H9 (cell line): ENCODE measurements around the gene JAG2. TPM values are rescaled to one million over a fixed set of nuclear protein-coding genes. Genes with fewer than 3 reads are reported as not detected.

Source experiments
- DNase-seq: peaks from one replicate; pipeline ENCODE4 v3.0.0-alpha.2; 2017
- H2AFZ ChIP-seq: one replicate; pipeline ENCODE4 v1.6.1; 2013; ENCODE audit warnings: mild to moderate bottlenecking, low read length, control low read depth, moderate library complexity
- H2AK5ac ChIP-seq: 2 replicates; pipeline ENCODE4 v1.6.1; 2013; ENCODE audit warnings: low read length, control low read depth, mixed read lengths; ENCODE audit not compliant: insufficient read length
- H2BK120ac ChIP-seq: one replicate; pipeline ENCODE4 v1.6.1; 2013; ENCODE audit warnings: low read depth, mild to moderate bottlenecking, low read length, control low read depth, inconsistent platforms; ENCODE audit not compliant: poor library complexity, severe bottlenecking
- H2BK12ac ChIP-seq: 2 replicates; pipeline ENCODE4 v1.6.1; 2013; ENCODE audit warnings: low read length, control low read depth, mixed read lengths, low read depth; ENCODE audit not compliant: insufficient read length
- H2BK15ac ChIP-seq: 2 replicates; pipeline ENCODE4 v1.6.1; 2013; ENCODE audit warnings: low read depth, low read length, control low read depth
- H2BK20ac ChIP-seq: one replicate; pipeline ENCODE4 v1.6.1; 2013; ENCODE audit warnings: low read depth, mild to moderate bottlenecking, low read length, control low read depth, inconsistent platforms; ENCODE audit not compliant: poor library complexity, severe bottlenecking
- H2BK5ac ChIP-seq: 2 replicates; pipeline ENCODE4 v1.6.1; 2013; ENCODE audit warnings: low read length, control low read depth, mixed read lengths; ENCODE audit not compliant: insufficient read length
- H3K14ac ChIP-seq: 2 replicates; pipeline ENCODE4 v1.6.1; 2013; ENCODE audit warnings: low read length, control low read depth; ENCODE audit not compliant: insufficient read depth
- H3K18ac ChIP-seq: 2 replicates; pipeline ENCODE4 v1.6.1; 2013; ENCODE audit warnings: low read depth, mild to moderate bottlenecking, mixed read lengths, low read length, control low read depth; ENCODE audit not compliant: insufficient read length
- H3K23ac ChIP-seq: 2 replicates; pipeline ENCODE4 v1.6.1; 2013; ENCODE audit warnings: low read length, control low read depth, mixed read lengths, low read depth; ENCODE audit not compliant: insufficient read length
- H3K23me2 ChIP-seq: 2 replicates; pipeline ENCODE4 v1.6.1; 2013; ENCODE audit warnings: low read depth, mild to moderate bottlenecking, mixed read lengths, low read length, control low read depth; ENCODE audit not compliant: insufficient read length, poor library complexity, severe bottlenecking
- H3K27ac ChIP-seq: 2 replicates; pipeline ENCODE4 v1.5.1; 2013; ENCODE audit warnings: low read length, control low read depth, mixed read lengths, low read depth; ENCODE audit not compliant: insufficient read length
- H3K27me3 ChIP-seq: 2 replicates; pipeline ENCODE4 v1.6.1; 2013; ENCODE audit warnings: low read length, control low read depth, inconsistent platforms; ENCODE audit not compliant: insufficient read depth
- H3K4ac ChIP-seq: 2 replicates; pipeline ENCODE4 v1.6.1; 2013; ENCODE audit warnings: low read depth, mild to moderate bottlenecking, control low read depth, inconsistent platforms, low read length, moderate library complexity
- H3K4me1 ChIP-seq: 2 replicates; pipeline ENCODE4 v1.6.1; 2013; ENCODE audit warnings: low read length, control low read depth, inconsistent platforms; ENCODE audit not compliant: insufficient read depth
- H3K4me2 ChIP-seq: 2 replicates; pipeline ENCODE4 v1.6.1; 2013; ENCODE audit warnings: low read length, control low read depth, mixed read lengths; ENCODE audit not compliant: insufficient read length, insufficient read depth
- H3K56ac ChIP-seq: 2 replicates; pipeline ENCODE4 v1.6.1; 2013; ENCODE audit warnings: low read depth, mild to moderate bottlenecking, mixed read lengths, low read length, control low read depth; ENCODE audit not compliant: insufficient read length
- H3K79me1 ChIP-seq: 2 replicates; pipeline ENCODE4 v1.6.1; 2013; ENCODE audit warnings: low read depth, mild to moderate bottlenecking, moderate library complexity, low read length, control low read depth, inconsistent platforms; ENCODE audit not compliant: insufficient read depth, poor library complexity, severe bottlenecking
- H3K79me2 ChIP-seq: 2 replicates; pipeline ENCODE4 v1.6.1; 2013; ENCODE audit warnings: low read length, control low read depth, inconsistent platforms; ENCODE audit not compliant: insufficient read depth
- H3K9ac ChIP-seq: 2 replicates; pipeline ENCODE4 v1.6.1; 2013; ENCODE audit warnings: low read length, control low read depth, mixed read lengths; ENCODE audit not compliant: insufficient read length; ENCODE audit errors: extremely low read depth
- H3K9me3 ChIP-seq: one replicate; pipeline ENCODE4 v1.6.1; 2013; ENCODE audit warnings: low read depth, low read length, inconsistent platforms; ENCODE audit not compliant: control insufficient read depth
- H3T11ph ChIP-seq: one replicate; pipeline ENCODE4 v1.6.1; 2013; ENCODE audit warnings: mild to moderate bottlenecking, low read length, control low read depth, inconsistent platforms
- H4K20me1 ChIP-seq: one replicate; pipeline ENCODE4 v1.6.1; 2013; ENCODE audit not compliant: control insufficient read depth, insufficient read length, insufficient read depth
- H4K5ac ChIP-seq: 2 replicates; pipeline ENCODE4 v1.6.1; 2013; ENCODE audit warnings: low read depth, mild to moderate bottlenecking, mixed read lengths, low read length, control low read depth; ENCODE audit not compliant: insufficient read length
- H4K8ac ChIP-seq: replicated peaks from 2 replicates; pipeline ENCODE4 v1.6.1; 2013; ENCODE audit warnings: low read length, control low read depth, mixed read lengths, low read depth; ENCODE audit not compliant: insufficient read length
- H4K91ac ChIP-seq: 2 replicates; pipeline ENCODE4 v1.6.1; 2013; ENCODE audit warnings: low read depth, mild to moderate bottlenecking, moderate library complexity, mixed read lengths, low read length, control low read depth; ENCODE audit not compliant: insufficient read length
- H3K27ac Mint-ChIP-seq, 3 experiments: 2 replicates in 2 of 3; 3 replicates in 1 of 3; pipeline ENCODE4 v1.8.0; 2020 to 2021; ENCODE audit warnings: mixed read lengths in 3 of 3, mild to moderate bottlenecking in 1 of 3, moderate library complexity in 1 of 3
- H3K27me3 Mint-ChIP-seq: 2 replicates; pipeline ENCODE4 v1.8.0; 2021; ENCODE audit warnings: low read depth, mild to moderate bottlenecking, moderate library complexity, mixed read lengths
- H3K36me3 Mint-ChIP-seq, 3 experiments: 2 replicates in 2 of 3; 3 replicates in 1 of 3; pipeline ENCODE4 v1.8.0; 2020 to 2021; ENCODE audit warnings: low read depth in 3 of 3, mixed read lengths in 3 of 3; ENCODE audit not compliant: insufficient read depth in 1 of 3
- H3K4me1 Mint-ChIP-seq, 2 experiments: 2 replicates each; pipeline ENCODE4 v1.8.0; 2020; ENCODE audit warnings: mixed read lengths in 2 of 2
- H3K4me3 Mint-ChIP-seq, 2 experiments: 2 replicates in 1 of 2; 3 replicates in 1 of 2; pipeline ENCODE4 v1.8.0; 2020 to 2021; ENCODE audit warnings: mild to moderate bottlenecking in 2 of 2, mixed read lengths in 2 of 2, moderate library complexity in 1 of 2
- H3K9me3 Mint-ChIP-seq, 2 experiments: 2 replicates in 1 of 2; 3 replicates in 1 of 2; pipeline ENCODE4 v1.8.0; 2020; ENCODE audit warnings: mild to moderate bottlenecking in 2 of 2, mixed read lengths in 2 of 2, moderate library complexity in 1 of 2
- CTCF ChIP-seq: fragments of 200-600 bp; sonication (generic); conservative IDR thresholded peaks from 3 replicates; pipeline ENCODE4 v1.8.0; 2021; ENCODE audit warnings: antibody characterized with exemption, mild to moderate bottlenecking
- WGBS: extraction: QIAGEN DNeasy Blood & Tissue Kit; methylation state at CpG from one replicate; pipeline ENCODE4 v1.1.7; 2013; ENCODE audit warnings: missing lambda C conversion rate, low lambda C conversion rate, mixed read lengths; ENCODE audit not compliant: insufficient read length; ENCODE audit errors: extremely low coverage; 5-methylcytosine and 5-hydroxymethylcytosine counted together
- total RNA-seq: library from RNA; stranded (reverse); gene quantifications from 2 replicates; pipeline ENCODE4 v1.2.1, GENCODE V29; 2021

Gene JAG2
- total RNA-seq, 1 experiment from 2014 or later = 11.4 TPM

DNA sequence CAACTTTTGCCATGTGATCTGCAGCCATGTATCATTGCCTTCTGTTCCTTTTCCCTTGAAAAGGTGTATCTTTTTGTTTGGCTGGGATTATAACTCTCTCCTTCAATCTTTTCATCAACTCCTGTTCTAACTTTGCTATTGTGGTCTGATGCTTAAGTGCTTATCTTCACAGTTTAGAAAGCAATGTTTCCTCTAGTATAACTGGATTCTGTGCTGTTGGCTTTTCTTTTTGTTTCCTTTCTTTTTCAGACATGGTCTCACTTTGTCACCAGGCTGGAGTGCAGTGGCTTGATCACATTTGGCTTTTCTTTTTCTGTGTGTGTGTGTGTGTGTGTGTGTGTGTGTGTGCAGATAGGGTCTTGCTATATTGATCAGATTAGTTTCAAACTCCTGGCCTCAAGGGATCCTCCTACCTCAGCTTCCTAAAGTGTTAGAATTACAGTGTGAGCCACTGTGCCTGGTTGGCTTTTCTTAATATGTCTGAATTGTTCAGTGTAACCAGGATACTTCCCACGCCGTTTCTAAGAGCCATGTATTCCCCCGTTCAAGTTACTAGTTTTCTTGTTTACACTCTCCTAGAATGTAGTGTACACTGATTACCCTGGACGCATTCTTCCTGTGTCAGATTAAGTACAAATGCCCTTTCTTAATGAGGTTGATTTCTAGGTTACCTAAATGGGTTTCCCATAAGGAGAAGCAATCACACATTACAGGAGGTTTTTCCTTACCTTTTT lies 35.5 kb downstream of the JAG2 start:
- Histone ChIP-seq H2BK20ac (no peak overlapping the region), H3K23ac (no peak overlapping the region), H4K8ac (no peak overlapping the region), H2BK5ac (no peak overlapping the region), H2BK12ac (no peak overlapping the region), H3K4me1 (no peaks in the 10 kb centered on the region), H4K91ac (no peak overlapping the region), H3K79me2 (no peaks in the 10 kb centered on the region), H3K9me3 (no peaks in the 10 kb centered on the region), H2AK5ac (no peak overlapping the region), H2AFZ (no peak overlapping the region), H2BK15ac (no peak overlapping the region), H3K4ac (no peak overlapping the region), H3K4me2 (no peak overlapping the region), H3K79me1 (no peaks in the 10 kb centered on the region), H3K27ac (no peak overlapping the region), H3K23me2 (no peaks in the 10 kb centered on the region), H2BK120ac (no peak overlapping the region), H3T11ph (no peak overlapping the region), H3K14ac (no peak overlapping the region), H3K56ac (no peak overlapping the region), H3K18ac (no peak overlapping the region), H3K9ac (no peak overlapping the region), H3K27me3 (no peaks in the 10 kb centered on the region), H4K20me1 (no peaks in the 10 kb centered on the region), H4K5ac (no peak overlapping the region)
- Mint-ChIP-seq H3K4me1 (peaks cover under 1 to 4% of the 10 kb centered on the region in 2 experiments; a peak in 2 of 4 replicates), H3K27me3 (peaks cover 18% of the 10 kb centered on the region), H3K27ac (no peak overlapping the region), H3K36me3 (no peaks in the 10 kb centered on the region; a peak in 1 of 7 replicates), H3K4me3 (no peak overlapping the region), H3K9me3 (peaks cover 5 to 22% of the 10 kb centered on the region in 2 experiments)
- no peak for TF ChIP-seq CTCF
- WGBS = no CpG with 5 or more reads among the region's 4 CpGs
- DNase-seq = no peak
